HepG2 (cell line): ENCODE measurements around the gene EVA1A. TPM values are rescaled to one million over a fixed set of nuclear protein-coding genes. Genes with fewer than 3 reads are reported as not detected.
A peak's percentile ranks its signal among the peaks of the same experiment; 100 is the strongest.

ENCODE experiments used
- ATAC-seq: fragments of 200-7000 bp; cut with Tn5 transposase; 3 replicates; pipeline ENCODE4 v1.9.1; 2020; ENCODE audit warnings: mild to moderate bottlenecking, moderate library complexity
- BruUV-seq: library from RNA; stranded (reverse); fragments of 400-500 nt; replicated peaks from 2 replicates; lab custom pipeline; 2021; lab: Mats Ljungman, UMichigan
- CTCF ChIA-PET: fragments of 300-600 bp; formaldehyde crosslinking; extraction: SDS; loops from one replicate; lab custom pipeline; 2021; ENCODE audit warnings: low total read pairs, inconsistent platforms, low intra/inter-chr PET ratio; lab: Yijun Ruan, JAX
- POLR2A ChIA-PET: fragments of 350-600 bp; sonication (Branson Sonifier 250); formaldehyde crosslinking; loops from one replicate; lab custom pipeline; 2020; ENCODE audit warnings: antibody characterized with exemption, inconsistent platforms; lab: Yijun Ruan, JAX
- DNase-seq: peaks from one replicate; pipeline ENCODE4 v3.0.0-alpha.2; 2015; ENCODE audit warnings: low spot score
- FAIRE-seq: peaks from 3 replicates; lab custom pipeline; 2011; peaks lifted over from hg19 to GRCh38; lab: Jason Lieb, UNC
- H2AFZ ChIP-seq: one replicate; pipeline ENCODE4 v1.6.1; 2011; ENCODE audit warnings: low read length, inconsistent platforms
- H3K27ac ChIP-seq: fragments of 300-600 bp; 3 replicates; pipeline ENCODE4 v1.8.0; 2011; ENCODE audit warnings: mixed run types, mild to moderate bottlenecking, mixed read lengths, low read length, inconsistent platforms; ENCODE audit not compliant: insufficient read depth; ENCODE audit errors: extremely low read length
- H3K27me3 ChIP-seq, 2 experiments: fragments of 200-600 bp in 1 of 2; 2 replicates in 1 of 2; 3 replicates in 1 of 2; pipeline versions ENCODE4 v1.6.0 to v1.8.0; 2011; ENCODE audit warnings: low read length in 2 of 2, mild to moderate bottlenecking in 2 of 2, moderate library complexity in 2 of 2, inconsistent platforms in 1 of 2; ENCODE audit not compliant: insufficient read depth in 2 of 2, control insufficient read depth in 1 of 2
- H3K36me3 ChIP-seq, 2 experiments: fragments of 200-600 bp in 1 of 2; replicated peaks in 1 of 2; 2 replicates in 1 of 2; 3 replicates in 1 of 2; pipeline versions ENCODE4 v1.5.1 to v1.8.0; 2011; ENCODE audit warnings: low read length in 2 of 2, inconsistent platforms in 1 of 2; ENCODE audit not compliant: insufficient read depth in 2 of 2, control insufficient read depth in 1 of 2
- H3K4me1 ChIP-seq: 2 replicates; pipeline ENCODE4 v1.5.1; 2012; ENCODE audit warnings: low read length, inconsistent platforms; ENCODE audit not compliant: insufficient read depth
- H3K4me2 ChIP-seq: 2 replicates; pipeline ENCODE4 v1.6.0; 2011; ENCODE audit warnings: low read depth, low read length, inconsistent platforms
- H3K4me3 ChIP-seq, 3 experiments: fragments of 200-600 bp in 1 of 3; sonication (generic), shearing (Covaris generic) in 1 of 3; replicated peaks in 1 of 3; 2 replicates each; pipeline ENCODE4 v1.5.1; 2011 to 2016; ENCODE audit warnings: low read length in 3 of 3, inconsistent platforms in 2 of 3, low read depth in 2 of 3, mild to moderate bottlenecking in 2 of 3, control low read depth in 1 of 3, mixed read lengths in 1 of 3; ENCODE audit not compliant: insufficient read depth in 1 of 3
- H3K79me2 ChIP-seq: one replicate; pipeline ENCODE4 v1.6.1; 2011; ENCODE audit warnings: low read length, inconsistent platforms; ENCODE audit not compliant: insufficient read depth
- H3K9ac ChIP-seq: 2 replicates; pipeline ENCODE4 v1.6.0; 2011; ENCODE audit warnings: mild to moderate bottlenecking, low read depth, low read length, inconsistent platforms; ENCODE audit not compliant: insufficient read depth
- H3K9me3 ChIP-seq: 2 replicates; pipeline ENCODE4 v1.5.1; 2012; ENCODE audit warnings: mild to moderate bottlenecking, low read length
- H4K20me1 ChIP-seq: 2 replicates; pipeline ENCODE4 v1.6.0; 2011; ENCODE audit warnings: inconsistent platforms, mild to moderate bottlenecking, low read length, moderate library complexity; ENCODE audit not compliant: insufficient read depth
- ARNTL ChIP-seq: sonication (generic); formaldehyde crosslinking; IDR thresholded peaks from 2 replicates; pipeline ENCODE4 v1.4.0; 2020; ENCODE audit warnings: mild to moderate bottlenecking, missing genetic modification reagents
- HNRNPL ChIP-seq: fragments of 200-400 bp; formaldehyde crosslinking; IDR thresholded peaks from 2 replicates; pipeline ENCODE4 v1.6.1; 2017; ENCODE audit warnings: mild to moderate bottlenecking, low read depth, low read length
- ZNF703 ChIP-seq: sonication (generic); formaldehyde crosslinking; IDR thresholded peaks from 2 replicates; pipeline ENCODE4 v1.5.1; 2020; ENCODE audit warnings: missing genetic modification reagents, mild to moderate bottlenecking, moderate library complexity, borderline replicate concordance
- WGBS: methylation state at CpG from one replicate; pipeline ENCODE4 v1.1.6; 2017; ENCODE audit warnings: low lambda C conversion rate; 5-methylcytosine and 5-hydroxymethylcytosine counted together
- in situ Hi-C: cut with HindIII; loops from 2 replicates; pipeline ENCODE4 v1.10.0; 2017; ENCODE audit warnings: low pct_unique_long_range_greater_than_20kb; ENCODE audit not compliant: extremely low pct_ligation_motif_present
- intact Hi-C: fragments of 100-400 bp; cut with micrococcal nuclease; formaldehyde crosslinking; loops from one replicate; pipeline ENCODE4 v1.10.0; 2022; ENCODE audit not compliant: unreplicated experiment
- polyA plus RNA-seq, 8 experiments: library from polyadenylated mRNA; depleted of rRNA in 3 of 8; stranded (reverse) in 7 of 8; unstranded in 1 of 8; fragments of >200 nt; fragmentation: Illumina TruSeq in 4 of 8; extraction: Trizol in 4 of 8; gene quantifications; 2 replicates each; pipeline versions ENCODE4 v1.2.1 to v1.2.3, GENCODE V29; 2011 to 2016; ENCODE audit warnings: low read depth in 4 of 8, missing spikeins in 1 of 8, mixed read lengths in 1 of 8; ENCODE audit not compliant: insufficient read depth in 1 of 8
- total RNA-seq, 5 experiments: library from RNA; depleted of rRNA; stranded (reverse); fragments of >200 nt; fragmentation: Illumina TruSeq; extraction: Trizol; gene quantifications; 2 replicates each; pipeline ENCODE4 v1.2.3, GENCODE V29; 2016; ENCODE audit warnings: low read depth in 1 of 5

EVA1A gene
- total and polyA plus RNA-seq, 2 of the 13 experiments (the other 11 are each of a cell fraction or from before 2014, with no cell fraction given) = 57.5 to 57.8 TPM

DNA sequence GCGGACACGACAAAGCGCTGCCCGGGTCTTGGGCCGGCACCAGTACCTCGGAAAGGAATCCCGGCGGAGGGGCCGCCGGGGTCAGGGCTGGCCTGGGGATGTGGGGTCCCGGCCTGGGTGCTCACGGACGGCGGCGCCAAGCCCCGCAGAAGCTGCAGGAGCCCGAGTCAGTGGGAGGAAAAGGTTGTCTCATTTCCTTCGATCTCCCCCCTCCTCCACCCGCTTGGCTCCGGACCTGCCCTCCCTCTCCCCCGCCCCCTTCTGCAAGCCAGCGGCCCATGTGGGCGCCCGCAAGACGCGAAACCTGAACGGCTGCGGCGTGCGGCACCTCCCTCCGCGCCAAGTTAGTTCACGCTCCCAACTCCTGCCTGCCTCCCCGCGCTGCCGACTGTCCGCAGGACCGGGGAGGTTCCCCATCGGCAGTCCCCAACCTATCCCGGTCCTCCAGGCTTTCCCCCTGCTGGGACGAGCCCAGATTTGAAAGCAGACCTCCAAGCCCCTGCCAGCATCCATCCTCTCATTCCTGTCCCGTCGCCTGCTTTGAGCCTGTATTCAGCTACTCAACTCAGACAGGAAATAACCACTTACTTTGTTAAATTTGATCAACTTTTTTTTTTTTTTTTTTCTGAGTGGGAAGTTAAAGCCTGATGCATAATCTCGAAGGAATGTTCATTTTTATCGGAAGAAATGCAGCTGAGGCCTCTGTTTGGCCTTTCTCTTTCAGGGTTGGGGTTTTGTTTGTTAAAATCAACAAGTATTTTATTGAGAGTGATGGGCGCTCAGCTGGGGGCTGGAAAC is at the start of gene EVA1A (continued):
- peak; percentile 79 for TF ChIP-seq ARNTL (CRISPR knock-in tag)

DNA sequence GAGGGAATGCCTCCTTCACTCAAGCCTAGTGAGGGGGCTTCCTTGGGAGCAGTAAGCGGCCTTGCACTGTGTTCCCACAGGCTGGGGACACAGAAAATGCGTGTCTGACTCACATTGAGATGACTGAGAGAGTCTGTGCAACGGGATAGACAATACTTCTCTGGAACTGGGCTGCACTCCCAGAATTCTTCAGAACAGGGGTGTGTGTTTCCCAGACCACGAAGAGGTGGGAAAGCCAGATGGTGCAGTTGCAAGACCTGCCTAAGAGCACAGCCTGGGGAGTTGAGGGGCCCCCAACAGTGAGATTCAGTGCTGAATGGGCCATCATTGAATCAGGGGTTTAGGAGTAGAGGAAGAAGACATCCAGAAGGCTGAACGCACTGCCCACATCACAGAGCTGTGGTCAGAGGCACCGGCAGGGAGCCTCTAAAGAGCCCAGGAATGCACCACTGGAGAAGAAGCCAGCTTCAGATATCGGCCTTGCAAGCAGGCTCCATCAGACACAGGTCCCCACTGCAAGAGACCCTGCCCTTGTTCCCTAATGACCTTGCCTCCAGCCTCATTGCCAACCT is 49.3 kb upstream of the EVA1A start:
- Histone ChIP-seq H3K9me3 (no peaks in the 10 kb centered on the region), H2AFZ (no peak overlapping the region), H3K4me1 (peaks cover 75% of the 10 kb centered on the region), H3K9ac (no peak overlapping the region), H3K27me3 (no peaks in the 10 kb centered on the region; a peak in 1 of 5 replicates), H3K36me3 (no peaks in the 10 kb centered on the region), H3K4me3 (no peak overlapping the region), H3K27ac (no peak overlapping the region), H4K20me1 (no peaks in the 10 kb centered on the region), H3K79me2 (no peaks in the 10 kb centered on the region), H3K4me2 (no peak overlapping the region)
- WGBS = 58% methylated on average over 7 of the region's 7 CpGs
- in situ Hi-C loops = loop anchor here (5.0 to 25.0 kb wide), 4 partner anchors 38 to 548 kb away; no protein-coding TSS in a partner anchor
- CTCF ChIA-PET = interaction anchor here (0.8 to 6.4 kb wide), 4 partner anchors 50 to 206 kb away, joined by 4 to 144 read pairs (median 11); partner anchors contain the start of gene EVA1A
- no TSS peak for BruUV-seq
- intact Hi-C loops = loop anchor here (1.0 to 2.0 kb wide), 5 partner anchors 18 to 146 kb away; partner anchors contain the start of gene EVA1A
- no peak for ATAC-seq
- no peak for DNase-seq
- 0 out of 2 replicates have a peak, but pooled peaks have one; percentile 33 for TF ChIP-seq ZNF703 (CRISPR knock-in tag)
- TF ChIP-seq HNRNPL = no peak
- no peak for FAIRE-seq
- POLR2A ChIA-PET = no interaction called here
